ENCODE results near the gene CPXM2. TPM values are rescaled to one million over a fixed set of nuclear protein-coding genes. Genes with fewer than 3 reads are reported as not detected.

The CPXM2 gene
- total and polyA plus RNA-seq, 2 donors (not counting 1 experiment from before 2014, with no cell fraction given): not detected

- ChIA-PET CTCF (no interaction called here), POLR2A (no interaction called here)
- Mint-ChIP-seq H3K9me3 (ENCODE audit: insufficient read depth) (no peaks in the 10 kb centered on the region), H3K4me3 (no peak overlapping the region), H3K27me3 (peaks cover 22% of the 10 kb centered on the region), H3K27ac (no peak overlapping the region), H3K4me1 (no peaks in the 10 kb centered on the region)
- Histone ChIP-seq H3K27me3 (replicated peaks in 1 of 4; ENCODE audit: control extremely low read depth in 1 of 4, control insufficient read depth in 3 of 4, insufficient read depth in 4 of 4, low read length in 3 of 4) (peaks cover 0 to 3% (median 0%) of the 10 kb centered on the region in 4 experiments), H3K9ac (ENCODE audit: low read length) (no peak overlapping the region), H3K79me2 (ENCODE audit: control insufficient read depth, insufficient read depth, low read length) (no peaks in the 10 kb centered on the region), H3K4me1 (ENCODE audit: control insufficient read depth in 2 of 2, insufficient read depth in 2 of 2, low read length in 2 of 2) (no peaks in the 10 kb centered on the region), H3K36me3 (replicated peaks in 1 of 2; ENCODE audit: control extremely low read depth in 1 of 2, control insufficient read depth in 1 of 2, extremely low read depth in 1 of 2, insufficient read depth in 2 of 2, low read length in 1 of 2) (no peaks in the 10 kb centered on the region), H4K20me1 (ENCODE audit: control insufficient read depth, insufficient read depth, low read length, poor library complexity, severe bottlenecking) (no peaks in the 10 kb centered on the region), H2AFZ (ENCODE audit: insufficient read depth, low read depth, low read length, poor library complexity, severe bottlenecking) (no peak overlapping the region), H3K9me3 (ENCODE audit: control extremely low read depth in 1 of 3, control insufficient read depth in 2 of 3, insufficient read depth in 1 of 3, low read length in 2 of 3) (peaks cover 0 to 8% (median 0%) of the 10 kb centered on the region in 3 donors), H3K27ac (ENCODE audit: low read length in 2 of 2) (no peak overlapping the region), H3K4me3 (ENCODE audit: control extremely low read depth in 1 of 5, extremely low read depth in 1 of 5, insufficient read depth in 1 of 5, low read depth in 2 of 5, low read length in 4 of 5) (no peak overlapping the region), H3K4me2 (replicated peaks; ENCODE audit: low read depth, low read length, poor library complexity, severe bottlenecking) (no peak overlapping the region)
- no peak for ATAC-seq (ENCODE audit: low read depth)
- TF ChIP-seq EZH2 (IDR thresholded peaks at IDR 0.05; ENCODE audit: borderline replicate concordance, insufficient read depth, low read depth, low read length, poor library complexity, severe bottlenecking) (no peak), CTCF (IDR thresholded peaks at IDR 0.05) (no peak)
- intact Hi-C loops (cut with micrococcal nuclease): no loop called here
- 70% methylated on average over 7 of the region's 10 CpGs for WGBS (ENCODE audit: insufficient coverage)
- DNase-seq: no peak
Observed at GRCh38 chr10:123760356-123761037, 131.1 kb downstream of the CPXM2 start.

GRCh38 chr10:123759501-123760031, 132.0 kb downstream of the CPXM2 start:
- no peak overlapping the region for H3K9ac ChIP-seq (ENCODE audit: low read length)
- H3K27me3 Mint-ChIP-seq: peaks cover 26% of the 10 kb centered on the region
- no peak overlapping the region for H3K4me2 ChIP-seq (replicated peaks; ENCODE audit: low read depth, low read length, poor library complexity, severe bottlenecking)
- no peaks in the 10 kb centered on the region for H3K79me2 ChIP-seq (ENCODE audit: control insufficient read depth, insufficient read depth, low read length)
- no peak overlapping the region for H2AFZ ChIP-seq (ENCODE audit: insufficient read depth, low read depth, low read length, poor library complexity, severe bottlenecking)
- H3K27me3 ChIP-seq (replicated peaks in 1 of 4; ENCODE audit: control extremely low read depth in 1 of 4, control insufficient read depth in 3 of 4, insufficient read depth in 4 of 4, low read length in 3 of 4): peaks cover 0 to 3% (median 0%) of the 10 kb centered on the region in 4 experiments
- H4K20me1 ChIP-seq (ENCODE audit: control insufficient read depth, insufficient read depth, low read length, poor library complexity, severe bottlenecking): no peaks in the 10 kb centered on the region
- peaks cover 0 to 8% (median 0%) of the 10 kb centered on the region in 3 donors for H3K9me3 ChIP-seq (ENCODE audit: control extremely low read depth in 1 of 3, control insufficient read depth in 2 of 3, insufficient read depth in 1 of 3, low read length in 2 of 3)
- no peak overlapping the region for H3K27ac ChIP-seq (ENCODE audit: low read length in 2 of 2)
- ChIA-PET POLR2A (no interaction called here), CTCF (no interaction called here)
- H3K27ac Mint-ChIP-seq: no peak overlapping the region
- WGBS (ENCODE audit: insufficient coverage): 47% methylated on average over 5 of the region's 8 CpGs
- H3K36me3 ChIP-seq (replicated peaks in 1 of 2; ENCODE audit: control extremely low read depth in 1 of 2, control insufficient read depth in 1 of 2, extremely low read depth in 1 of 2, insufficient read depth in 2 of 2, low read length in 1 of 2): no peaks in the 10 kb centered on the region
- H3K9me3 Mint-ChIP-seq (ENCODE audit: insufficient read depth): no peaks in the 10 kb centered on the region
- no peak for DNase-seq
- intact Hi-C loops (cut with micrococcal nuclease): no loop called here
- TF ChIP-seq CTCF (IDR thresholded peaks at IDR 0.05) (no peak), EZH2 (IDR thresholded peaks at IDR 0.05; ENCODE audit: borderline replicate concordance, insufficient read depth, low read depth, low read length, poor library complexity, severe bottlenecking) (no peak)
- no peak for ATAC-seq (ENCODE audit: low read depth)
- H3K4me3 ChIP-seq (ENCODE audit: control extremely low read depth in 1 of 5, extremely low read depth in 1 of 5, insufficient read depth in 1 of 5, low read depth in 2 of 5, low read length in 4 of 5): no peak overlapping the region
- no peak overlapping the region for H3K4me3 Mint-ChIP-seq
- H3K4me1 Mint-ChIP-seq: no peaks in the 10 kb centered on the region
- no peaks in the 10 kb centered on the region for H3K4me1 ChIP-seq (ENCODE audit: control insufficient read depth in 2 of 2, insufficient read depth in 2 of 2, low read length in 2 of 2)
